Measurements from ENCODE around the gene SMG9.

SMG9 gene

DNA sequence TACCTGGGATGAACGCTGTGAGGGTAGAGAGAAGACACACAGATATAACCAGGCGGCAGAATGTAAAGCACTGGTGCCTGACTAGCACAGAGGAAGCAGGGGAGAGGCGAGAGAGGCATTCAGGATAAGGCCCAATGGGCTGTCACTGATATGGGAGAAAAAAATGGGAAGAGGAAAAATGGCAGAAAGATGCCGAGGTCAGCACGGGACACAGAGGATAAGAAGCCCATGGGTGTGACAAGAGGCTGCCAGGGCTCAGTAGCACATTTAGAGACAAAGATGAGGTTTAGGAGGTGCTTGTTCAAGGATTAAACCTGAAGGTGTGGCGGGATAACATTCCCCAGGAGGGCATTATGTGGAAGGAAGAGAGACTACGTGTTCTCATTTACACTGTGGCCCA is 5.6 kb downstream of the SMG9 start:
- TF ChIP-seq, protein P1, sequence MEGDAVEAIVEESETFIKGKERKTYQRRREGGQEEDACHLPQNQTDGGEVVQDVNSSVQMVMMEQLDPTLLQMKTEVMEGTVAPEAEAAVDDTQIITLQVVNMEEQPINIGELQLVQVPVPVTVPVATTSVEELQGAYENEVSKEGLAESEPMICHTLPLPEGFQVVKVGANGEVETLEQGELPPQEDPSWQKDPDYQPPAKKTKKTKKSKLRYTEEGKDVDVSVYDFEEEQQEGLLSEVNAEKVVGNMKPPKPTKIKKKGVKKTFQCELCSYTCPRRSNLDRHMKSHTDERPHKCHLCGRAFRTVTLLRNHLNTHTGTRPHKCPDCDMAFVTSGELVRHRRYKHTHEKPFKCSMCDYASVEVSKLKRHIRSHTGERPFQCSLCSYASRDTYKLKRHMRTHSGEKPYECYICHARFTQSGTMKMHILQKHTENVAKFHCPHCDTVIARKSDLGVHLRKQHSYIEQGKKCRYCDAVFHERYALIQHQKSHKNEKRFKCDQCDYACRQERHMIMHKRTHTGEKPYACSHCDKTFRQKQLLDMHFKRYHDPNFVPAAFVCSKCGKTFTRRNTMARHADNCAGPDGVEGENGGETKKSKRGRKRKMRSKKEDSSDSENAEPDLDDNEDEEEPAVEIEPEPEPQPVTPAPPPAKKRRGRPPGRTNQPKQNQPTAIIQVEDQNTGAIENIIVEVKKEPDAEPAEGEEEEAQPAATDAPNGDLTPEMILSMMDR (IDR thresholded peaks at IDR 0.05), result no peak

DNA sequence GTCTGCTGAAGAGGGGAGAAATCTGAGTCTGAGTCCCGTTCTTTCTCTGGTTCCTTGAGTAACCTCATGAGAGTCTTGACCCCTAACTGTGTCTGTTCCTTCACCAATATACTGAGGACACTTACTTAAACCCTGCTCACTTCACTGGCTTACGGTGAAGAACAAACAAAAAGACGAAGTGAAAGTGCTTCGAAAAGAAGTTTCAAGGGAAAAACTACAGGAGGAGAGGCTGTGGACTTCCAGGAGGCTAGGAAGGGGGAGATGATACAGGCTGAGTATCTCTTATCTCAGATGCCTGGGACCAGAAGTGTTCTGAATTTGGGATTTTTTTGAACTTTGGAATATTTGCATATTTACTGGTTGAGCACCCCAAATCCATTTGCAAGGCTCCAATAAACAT is 6.1 kb downstream of the SMG9 start:
- TF ChIP-seq, protein P1 (IDR thresholded peaks at IDR 0.05), result no peak

DNA sequence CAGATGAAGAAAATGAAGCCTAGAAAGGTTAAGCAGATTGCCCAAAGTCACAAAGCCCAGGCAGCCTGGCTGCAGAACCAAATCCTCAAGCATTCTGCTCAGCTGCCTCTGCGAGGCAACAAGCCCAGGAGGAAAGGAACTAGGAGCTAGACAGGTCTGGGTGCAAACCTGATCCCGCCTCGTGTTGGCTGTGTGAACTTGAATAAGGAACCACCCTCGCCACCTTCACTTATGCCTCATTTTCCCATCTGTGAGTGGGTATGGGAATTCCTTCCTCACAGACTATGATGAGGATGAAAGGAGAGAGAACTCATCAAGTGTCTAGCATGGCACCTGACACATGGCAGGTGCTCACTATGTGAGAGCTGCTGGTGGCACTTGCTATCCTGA is 6.6 kb downstream of the SMG9 start:
- TF ChIP-seq, protein P1 (IDR thresholded peaks at IDR 0.05), result no peak

GRCh38 chr19:43747557-43748204 is 7.1 kb downstream of the SMG9 start:
- TF ChIP-seq, protein P1 (IDR thresholded peaks at IDR 0.05), result no peak

GRCh38 chr19:43743059-43743458 is 11.7 kb downstream of the SMG9 start:
- TF ChIP-seq, protein P1 (IDR thresholded peaks at IDR 0.05), result no peak

DNA sequence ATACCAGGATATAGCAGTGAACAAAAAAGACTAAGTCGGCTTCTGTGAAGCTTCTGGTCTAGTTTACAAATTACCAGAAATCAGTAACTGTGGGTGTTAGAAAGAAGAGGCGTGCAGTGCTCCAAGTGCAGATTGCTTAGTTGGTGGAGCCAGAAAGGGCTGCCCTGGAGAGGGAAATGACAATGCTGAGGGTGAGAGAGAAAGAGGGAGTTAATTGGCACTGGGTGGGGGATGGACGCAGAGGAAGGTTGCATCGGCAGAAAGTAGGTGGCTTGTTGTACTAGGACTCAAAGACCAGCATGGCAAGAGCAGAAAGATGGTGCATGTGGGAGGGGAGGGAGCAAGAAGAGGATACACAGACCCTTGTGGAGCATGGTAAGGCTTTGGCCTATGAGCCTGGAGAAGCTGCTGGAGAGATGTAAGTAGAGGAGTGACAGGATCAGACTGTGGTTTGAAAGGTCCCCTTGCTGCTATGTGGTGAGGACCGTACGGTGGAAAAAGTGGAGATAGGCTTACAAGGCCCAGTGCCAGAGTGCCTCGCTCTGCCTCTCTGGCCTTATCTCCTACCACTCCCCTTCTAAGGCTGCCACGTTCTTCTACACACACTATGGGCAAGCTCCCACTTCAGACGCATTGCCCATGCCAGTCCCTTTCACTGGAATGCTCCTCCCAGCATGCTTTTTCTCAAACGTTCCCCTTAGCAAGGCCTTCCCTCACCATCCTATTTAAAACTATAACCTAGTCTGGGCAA is 13.5 kb downstream of the SMG9 start:
- TF ChIP-seq, protein P1 (IDR thresholded peaks at IDR 0.05), result no peak

GRCh38 chr19:43739439-43740235 is 15.1 kb downstream of the SMG9 start:
- TF ChIP-seq, protein P1 (IDR thresholded peaks at IDR 0.05), result no peak
